GM21529 (cell line): ENCODE measurements around the gene GNPTAB.

Source experiments
- ATAC-seq: cut with Tn5 transposase; IDR thresholded peaks from one replicate; pipeline ENCODE4 v1.9.1; 2021; ENCODE audit not compliant: unreplicated experiment

The GNPTAB gene

GRCh38 chr12:101697930-101698799, 132.6 kb downstream of the GNPTAB start:
- ATAC-seq = peak; percentile 33

- ATAC-seq = peak; percentile 69
Observed at GRCh38 chr12:101697197-101697929, 133.4 kb downstream of the GNPTAB start, which contains the start of gene CHPT1. CHPT1 (plus strand) TSS chr12:101697640; CDS start chr12:101697862, 222 bp downstream.

- peak; percentile 36 for ATAC-seq
Observed at GRCh38 chr12:101696251-101697196, 134.2 kb downstream of the GNPTAB start.

GRCh38 chr12:101695706-101696105, 135.1 kb downstream of the GNPTAB start:
- no peak for ATAC-seq
